IMR-90 (cell line): Measurements from ENCODE around the gene MAB21L4.

Experiments used
- MXI1 ChIP-seq: IDR thresholded peaks from 2 replicates; pipeline ENCODE4 v1.6.1; 2012; ENCODE audit warnings: low read depth, mild to moderate bottlenecking, low read length, moderate library complexity, borderline replicate concordance
- RAD21 ChIP-seq: IDR thresholded peaks from 2 replicates; pipeline ENCODE4 v1.6.1; 2012; ENCODE audit warnings: low read length, improper control_type of control experiment
- TF ChIP-seq, protein P1 (sequence below): fragments of 150-350 bp; IDR thresholded peaks from 2 replicates; pipeline ENCODE4 v1.6.1; 2017; ENCODE audit warnings: mild to moderate bottlenecking, antibody characterized with exemption, low read length, low read depth

DNA sequence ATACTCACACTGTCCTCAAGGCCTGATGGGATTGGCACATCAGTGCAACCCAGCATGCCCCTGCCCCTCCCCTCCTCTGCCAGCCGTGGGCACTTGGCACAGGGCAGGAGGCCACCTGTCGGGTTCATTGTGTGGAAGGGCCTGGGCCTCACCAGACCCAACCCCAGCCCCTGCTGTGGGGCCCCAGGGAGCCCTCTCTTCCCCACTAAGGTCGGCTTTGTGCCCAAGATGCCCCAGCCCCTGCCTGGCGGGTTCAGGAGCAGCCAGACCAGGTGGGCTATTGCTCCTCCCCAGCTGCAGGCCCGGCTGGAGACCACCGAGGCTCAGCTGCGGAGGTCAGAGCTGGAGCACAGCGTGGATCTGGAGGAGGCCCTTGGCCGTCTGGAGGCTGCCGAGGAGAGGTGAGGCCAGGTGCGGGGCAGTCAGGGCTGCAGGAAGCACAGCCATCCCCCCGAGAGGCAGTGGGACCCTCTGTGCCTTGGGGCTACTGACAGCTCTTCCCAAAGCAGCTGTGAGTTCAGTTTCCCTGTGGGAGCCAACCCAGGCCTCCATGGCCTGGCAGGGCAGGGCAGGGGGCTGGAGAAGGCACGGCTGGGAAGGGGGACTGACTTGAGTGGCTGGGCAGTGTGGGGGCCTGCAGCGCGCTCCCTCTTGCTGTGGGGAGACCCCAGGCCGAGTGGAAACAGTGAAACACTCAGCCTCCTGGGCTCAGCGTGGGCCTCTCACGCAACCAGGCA, 26.5 kb upstream of the MAB21L4 start:
- no peak for TF ChIP-seq MXI1
- TF ChIP-seq, protein P1, sequence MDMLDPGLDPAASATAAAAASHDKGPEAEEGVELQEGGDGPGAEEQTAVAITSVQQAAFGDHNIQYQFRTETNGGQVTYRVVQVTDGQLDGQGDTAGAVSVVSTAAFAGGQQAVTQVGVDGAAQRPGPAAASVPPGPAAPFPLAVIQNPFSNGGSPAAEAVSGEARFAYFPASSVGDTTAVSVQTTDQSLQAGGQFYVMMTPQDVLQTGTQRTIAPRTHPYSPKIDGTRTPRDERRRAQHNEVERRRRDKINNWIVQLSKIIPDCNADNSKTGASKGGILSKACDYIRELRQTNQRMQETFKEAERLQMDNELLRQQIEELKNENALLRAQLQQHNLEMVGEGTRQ = no peak
- no peak for TF ChIP-seq RAD21
